Stimulated activated naive CD8-positive, alpha-beta T cell treated with anti-CD3 and anti-CD28 coated beads, Interleukin-15, amount 100 ng/mL, for 72 hours (primary cell): Measurements from ENCODE around the gene AS3MT.
A peak's percentile ranks its signal among the peaks of the same experiment; 100 is the strongest.
"Not testable (repeated sequence)": the region's sequence is repeated elsewhere in the genome, so short reads cannot be mapped to it uniquely, and the experiment has no call there.

Experiments
- ATAC-seq: fragments of 150-1000 bp; cut with Tn5 transposase; 2 replicates; pipeline ENCODE4 v1.10.0; 2021; ENCODE audit warnings: mild to moderate bottlenecking, moderate library complexity
- DNase-seq, 2 donors: peaks; one replicate each; pipeline ENCODE4 v3.0.0; 2021 to 2022
- H3K27ac Mint-ChIP-seq, 2 donors: one replicate each; pipeline ENCODE4 v1.8.0; 2022; ENCODE audit warnings: mild to moderate bottlenecking in 2 of 2, mixed read lengths in 2 of 2, moderate library complexity in 2 of 2
- H3K27me3 Mint-ChIP-seq: one replicate; pipeline ENCODE4 v1.8.0; 2022; ENCODE audit warnings: mixed read lengths
- H3K4me1 Mint-ChIP-seq: one replicate; pipeline ENCODE4 v1.8.0; 2022; ENCODE audit warnings: mild to moderate bottlenecking, mixed read lengths
- H3K4me3 Mint-ChIP-seq, 2 donors: one replicate each; pipeline ENCODE4 v1.8.0; 2022; ENCODE audit warnings: mild to moderate bottlenecking in 2 of 2, mixed read lengths in 2 of 2, moderate library complexity in 1 of 2
- H3K9me3 Mint-ChIP-seq, 2 donors: one replicate each; pipeline ENCODE4 v1.8.0; 2022; ENCODE audit warnings: mixed read lengths in 2 of 2

AS3MT gene

DNA sequence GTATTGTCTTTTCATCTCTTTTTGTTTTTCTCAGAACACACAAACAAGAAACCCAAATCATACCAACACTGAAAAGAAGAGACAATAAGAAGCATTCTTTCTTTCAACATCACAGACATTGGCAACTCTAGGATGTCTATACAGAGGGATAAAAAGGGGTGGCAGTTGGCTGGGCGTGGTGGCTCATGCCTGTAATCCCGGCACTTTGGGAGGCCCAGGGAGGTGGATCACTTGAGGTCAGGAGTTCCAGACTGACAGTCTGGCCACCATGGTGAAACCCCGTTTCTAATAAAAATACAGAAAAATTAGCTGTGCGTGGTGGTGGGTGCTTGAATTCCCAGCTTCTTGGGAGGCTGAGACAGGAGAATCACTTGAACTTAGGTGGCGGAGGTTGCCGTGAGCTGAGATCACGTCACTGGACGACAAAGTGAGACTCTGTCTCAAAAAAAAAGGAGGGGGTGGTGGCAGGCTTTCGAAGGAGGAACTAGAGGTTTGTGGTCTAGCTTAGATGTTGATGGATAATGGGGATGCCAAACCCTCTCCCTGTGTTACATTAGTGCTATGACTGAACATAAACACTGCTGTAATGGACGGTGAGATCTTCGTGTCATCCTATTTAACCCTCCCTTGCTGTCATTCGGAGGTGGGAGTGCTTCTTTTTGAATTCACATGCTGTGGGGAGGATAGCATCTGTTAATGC lies 58.2 kb downstream of the AS3MT start:
- peak overlapping the region; percentile 40 to 59 for H3K27ac Mint-ChIP-seq
- DNase-seq: no peak
- H3K4me1 Mint-ChIP-seq: peaks cover 22% of the 10 kb centered on the region
- ATAC-seq: no peak
- H3K27me3 Mint-ChIP-seq: no peaks in the 10 kb centered on the region
- H3K9me3 Mint-ChIP-seq: no peaks in the 10 kb centered on the region
- H3K4me3 Mint-ChIP-seq: peak overlapping the region; percentile 37 to 52

GRCh38 chr10:102928442-102928841 lies 59.2 kb downstream of the AS3MT start:
- DNase-seq, H3K27me3 Mint-ChIP-seq, H3K9me3 Mint-ChIP-seq, H3K4me3 Mint-ChIP-seq, ATAC-seq, H3K27ac Mint-ChIP-seq: not testable (repeated sequence)
- H3K4me1 Mint-ChIP-seq: peaks cover 12% of the 10 kb centered on the region

GRCh38 chr10:102930720-102931119 lies 61.5 kb downstream of the AS3MT start:
- ATAC-seq (no peak), DNase-seq (no peak)
- Mint-ChIP-seq H3K27me3 (no peaks in the 10 kb centered on the region), H3K27ac (no peak overlapping the region), H3K9me3 (no peaks in the 10 kb centered on the region), H3K4me3 (no peak overlapping the region), H3K4me1 (peaks cover 10% of the 10 kb centered on the region)

- Mint-ChIP-seq H3K4me1 (peaks cover 20% of the 10 kb centered on the region), H3K27ac (no peak overlapping the region), H3K4me3 (no peak overlapping the region), H3K9me3 (no peaks in the 10 kb centered on the region), H3K27me3 (no peaks in the 10 kb centered on the region)
- ATAC-seq: no peak
- DNase-seq: no peak
Observed at GRCh38 chr10:102931643-102932042, 62.4 kb downstream of the AS3MT start.

DNA sequence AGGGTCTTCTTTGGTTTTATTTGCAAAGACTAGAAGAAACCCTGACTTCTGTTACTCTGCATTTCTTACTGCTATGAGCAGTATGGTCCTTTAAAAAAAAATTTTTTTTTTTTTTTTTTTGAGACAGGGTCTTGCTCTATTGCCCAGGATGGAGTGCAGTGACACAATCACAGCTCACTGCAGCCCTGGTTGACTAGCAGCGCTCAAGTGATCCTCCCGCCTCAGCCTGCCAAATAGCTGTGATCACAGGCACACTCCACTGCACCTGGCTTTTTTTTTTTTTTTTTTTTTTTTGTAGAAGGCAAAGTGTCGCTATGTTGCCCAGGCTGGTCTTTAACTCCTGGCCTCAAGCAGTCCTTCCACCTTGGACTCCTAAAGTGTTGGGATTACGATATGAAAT lies 66.2 kb downstream of the AS3MT start:
- Mint-ChIP-seq H3K4me3 (no peak overlapping the region), H3K9me3 (no peaks in the 10 kb centered on the region), H3K4me1 (peaks cover 13% of the 10 kb centered on the region), H3K27ac (no peak overlapping the region), H3K27me3 (no peaks in the 10 kb centered on the region)
- ATAC-seq (no peak), DNase-seq (no peak)

DNA sequence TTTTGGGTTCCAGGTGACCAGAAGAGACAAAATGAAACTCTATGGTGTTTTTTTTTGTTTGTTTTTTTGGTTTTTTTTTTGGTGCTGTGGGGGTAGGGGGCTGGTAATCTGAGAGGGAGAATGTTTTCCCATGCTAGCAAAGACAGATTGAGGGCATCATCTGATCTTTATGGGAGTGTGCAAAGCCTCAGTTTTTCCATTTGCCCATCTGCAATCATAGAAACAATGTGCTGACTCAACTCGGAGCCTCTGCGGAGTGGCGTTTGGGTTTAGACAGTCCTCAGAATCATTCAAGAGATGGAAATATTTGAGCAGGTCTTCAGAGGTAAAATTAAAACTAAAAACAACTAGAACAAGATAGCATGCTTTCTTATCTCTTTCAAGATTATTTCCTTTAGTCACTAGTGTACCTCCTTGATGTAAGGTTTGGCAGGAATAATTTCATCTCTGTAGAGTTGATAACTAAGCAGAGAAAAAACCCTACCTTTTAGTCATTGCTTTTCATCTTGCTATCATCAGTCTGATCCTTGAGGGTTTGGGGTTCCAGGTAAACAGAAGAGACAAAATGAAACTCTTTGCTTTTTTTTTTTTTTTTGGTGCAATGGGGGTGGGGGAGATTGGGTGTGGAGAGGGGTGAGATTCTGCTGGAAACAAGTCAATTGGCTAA lies 66.8 kb downstream of the AS3MT start:
- no peaks in the 10 kb centered on the region for H3K27me3 Mint-ChIP-seq
- DNase-seq: no peak
- H3K9me3 Mint-ChIP-seq: no peaks in the 10 kb centered on the region
- peaks cover 13% of the 10 kb centered on the region for H3K4me1 Mint-ChIP-seq
- H3K27ac Mint-ChIP-seq: no peak overlapping the region
- ATAC-seq: no peak
- no peak overlapping the region for H3K4me3 Mint-ChIP-seq

DNA sequence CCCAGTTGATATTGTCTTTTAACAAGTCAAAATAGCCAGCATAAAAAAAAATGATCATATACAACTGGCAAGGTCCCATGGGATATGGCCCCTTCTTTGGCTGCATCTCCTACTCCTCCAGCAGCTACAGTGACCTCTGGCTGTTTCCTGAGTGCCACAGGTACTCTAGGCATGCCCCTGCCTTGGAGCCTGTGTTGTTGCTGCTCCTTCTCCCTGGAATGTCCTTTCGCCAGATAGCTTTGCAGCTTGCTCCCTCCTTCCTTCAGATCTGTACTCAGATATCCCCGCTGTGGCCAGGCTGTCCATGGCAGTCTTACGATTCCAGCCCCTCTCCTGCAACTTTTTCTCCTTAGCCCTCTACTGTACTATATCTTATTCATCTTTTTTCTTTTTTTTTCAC lies 72.1 kb downstream of the AS3MT start:
- H3K4me1 Mint-ChIP-seq: peaks cover 4% of the 10 kb centered on the region
- ATAC-seq (no peak), DNase-seq (no peak)
- H3K27me3 Mint-ChIP-seq: no peaks in the 10 kb centered on the region
- no peaks in the 10 kb centered on the region for H3K9me3 Mint-ChIP-seq
- peak overlapping the region in 1 of 2 donors; percentile 52 for H3K27ac Mint-ChIP-seq
- no peak overlapping the region for H3K4me3 Mint-ChIP-seq

DNA sequence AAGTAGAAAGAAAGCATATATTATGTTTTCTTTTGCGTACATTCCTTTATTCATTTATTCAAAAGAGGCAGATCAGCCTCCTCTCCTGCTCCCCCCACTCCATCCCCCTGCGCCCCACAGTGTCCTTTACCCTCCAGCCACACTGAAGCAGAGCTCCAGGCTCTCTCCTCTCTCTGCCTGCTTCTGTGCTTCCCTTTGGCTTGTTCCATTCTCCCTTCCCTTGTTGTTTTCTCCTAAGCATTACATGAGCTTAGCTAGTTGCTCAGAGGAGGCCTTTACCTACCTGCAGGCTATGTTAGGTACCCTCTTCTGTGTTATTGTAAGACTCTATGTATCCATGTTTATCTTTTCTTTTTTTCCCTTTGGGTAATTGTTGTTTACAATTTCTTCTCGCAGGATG lies 76.2 kb downstream of the AS3MT start:
- H3K4me3 Mint-ChIP-seq: no peak overlapping the region
- ATAC-seq: no peak
- no peak overlapping the region for H3K27ac Mint-ChIP-seq
- DNase-seq: no peak
- H3K4me1 Mint-ChIP-seq: no peaks in the 10 kb centered on the region
- H3K9me3 Mint-ChIP-seq: no peaks in the 10 kb centered on the region
- no peaks in the 10 kb centered on the region for H3K27me3 Mint-ChIP-seq

DNA sequence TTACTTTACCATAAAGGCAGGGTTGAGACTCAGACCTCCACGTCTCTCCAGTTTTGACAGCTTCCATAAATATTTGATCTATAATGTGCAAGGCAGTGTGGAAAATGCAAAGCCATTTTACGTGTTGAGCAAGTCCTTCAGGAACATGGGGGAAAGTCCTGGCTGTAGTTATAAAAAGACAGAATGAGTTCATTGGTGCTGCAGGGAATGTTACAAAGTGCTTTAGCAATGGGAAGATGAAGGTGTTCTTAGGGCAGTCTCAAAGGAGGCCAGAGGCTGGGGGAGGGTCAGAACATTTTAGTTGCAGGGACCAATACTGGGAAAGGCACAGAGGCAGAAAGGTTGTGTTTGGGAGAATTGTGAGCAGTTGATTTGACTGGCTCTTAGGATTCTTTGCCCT lies 76.7 kb downstream of the AS3MT start:
- DNase-seq (no peak), ATAC-seq (no peak)
- no peak overlapping the region for H3K27ac Mint-ChIP-seq
- H3K27me3 Mint-ChIP-seq: no peaks in the 10 kb centered on the region
- no peaks in the 10 kb centered on the region for H3K9me3 Mint-ChIP-seq
- no peak overlapping the region for H3K4me3 Mint-ChIP-seq
- H3K4me1 Mint-ChIP-seq: no peaks in the 10 kb centered on the region

- H3K27me3 Mint-ChIP-seq: no peaks in the 10 kb centered on the region
- H3K4me3 Mint-ChIP-seq: no peak overlapping the region
- H3K9me3 Mint-ChIP-seq: no peaks in the 10 kb centered on the region
- DNase-seq (no peak), ATAC-seq (no peak)
- H3K4me1 Mint-ChIP-seq: no peaks in the 10 kb centered on the region
- no peak overlapping the region for H3K27ac Mint-ChIP-seq
Observed at GRCh38 chr10:102946992-102947391, 77.7 kb downstream of the AS3MT start.

DNA sequence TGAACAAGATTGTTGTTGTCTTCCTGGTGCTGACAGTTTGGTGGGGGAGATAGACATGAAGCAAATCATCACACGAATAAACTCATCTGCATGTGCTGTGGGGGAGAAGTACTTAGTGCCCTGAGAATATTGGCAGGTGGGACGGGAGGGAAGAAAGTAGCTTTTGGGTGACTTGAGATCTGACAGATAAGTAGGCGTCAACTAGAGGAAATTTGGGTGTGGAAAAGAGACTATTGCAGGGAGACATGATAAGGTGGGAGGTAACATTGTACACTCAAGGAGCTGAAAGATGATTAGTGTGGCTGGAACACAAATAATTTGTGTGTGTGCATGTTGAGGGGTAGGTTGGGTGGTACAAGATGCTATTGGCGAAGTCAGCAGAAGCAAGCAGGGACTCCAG lies 78.9 kb downstream of the AS3MT start:
- DNase-seq (no peak), ATAC-seq (no peak)
- Mint-ChIP-seq H3K27me3 (no peaks in the 10 kb centered on the region), H3K27ac (no peak overlapping the region), H3K4me3 (no peak overlapping the region), H3K9me3 (no peaks in the 10 kb centered on the region), H3K4me1 (no peaks in the 10 kb centered on the region)

- ATAC-seq (no peak), DNase-seq (no peak)
- Mint-ChIP-seq H3K27me3 (no peaks in the 10 kb centered on the region), H3K27ac (no peak overlapping the region), H3K9me3 (no peaks in the 10 kb centered on the region), H3K4me1 (no peaks in the 10 kb centered on the region), H3K4me3 (no peak overlapping the region)
Observed at GRCh38 chr10:102948786-102949185, 79.5 kb downstream of the AS3MT start.

DNA sequence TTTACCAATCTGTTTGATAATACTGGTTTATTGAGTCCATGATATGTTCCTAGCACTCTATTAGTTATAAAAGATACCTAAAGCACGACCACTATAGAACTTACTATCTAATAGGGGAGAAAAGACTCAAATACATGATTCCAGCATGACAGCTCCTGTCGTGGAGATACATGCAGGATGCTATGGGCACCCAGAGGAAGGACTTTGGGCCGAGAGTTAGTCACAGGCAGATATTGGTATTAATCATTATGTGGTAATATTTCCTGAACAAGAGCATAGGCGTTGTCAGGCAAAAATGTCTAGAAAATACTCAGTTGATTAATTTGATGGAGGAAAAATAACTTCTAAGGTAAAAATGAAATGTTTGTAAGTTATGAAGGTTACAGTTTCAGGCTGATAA lies 80.6 kb downstream of the AS3MT start:
- H3K9me3 Mint-ChIP-seq: no peaks in the 10 kb centered on the region
- H3K4me3 Mint-ChIP-seq: no peak overlapping the region
- H3K4me1 Mint-ChIP-seq: no peaks in the 10 kb centered on the region
- H3K27ac Mint-ChIP-seq: no peak overlapping the region
- DNase-seq: no peak
- no peaks in the 10 kb centered on the region for H3K27me3 Mint-ChIP-seq
- no peak for ATAC-seq

GRCh38 chr10:102951316-102951715 lies 82.0 kb downstream of the AS3MT start:
- H3K27ac Mint-ChIP-seq: peak overlapping the region in 1 of 2 donors; percentile 7
- no peak for ATAC-seq
- H3K9me3 Mint-ChIP-seq: no peaks in the 10 kb centered on the region
- no peaks in the 10 kb centered on the region for H3K4me1 Mint-ChIP-seq
- DNase-seq: no peak
- no peak overlapping the region for H3K4me3 Mint-ChIP-seq
- no peaks in the 10 kb centered on the region for H3K27me3 Mint-ChIP-seq
